Activated CD8-positive, alpha-beta T cell treated with anti-CD3 and anti-CD28 coated beads for 36 hours (primary cell): ENCODE data around the gene GLT6D1. TPM values are rescaled to one million over a fixed set of nuclear protein-coding genes. Genes with fewer than 3 reads are reported as not detected.

Source experiments
- ATAC-seq: fragments of 200-7000 bp; cut with Tn5 transposase; one replicate; pipeline ENCODE4 v1.10.0; 2021; ENCODE audit warnings: mild to moderate bottlenecking, moderate library complexity
- CTCF ChIA-PET: fragments of 350-600 bp; sonication (Branson Sonifier 250); formaldehyde crosslinking; loops from one replicate; lab custom pipeline; 2021; ENCODE audit warnings: antibody characterized with exemption; lab: Charles Lee
- POLR2A ChIA-PET: fragments of 350-600 bp; sonication (Branson Sonifier 250); formaldehyde crosslinking; loops from one replicate; lab custom pipeline; 2021; ENCODE audit warnings: antibody characterized with exemption; lab: Charles Lee
- DNase-seq: peaks from one replicate; pipeline ENCODE4 v3.0.0-alpha.2; 2020
- H3K27ac Mint-ChIP-seq: one replicate; pipeline ENCODE4 v1.8.0; 2021; ENCODE audit warnings: mild to moderate bottlenecking, mixed read lengths
- H3K27me3 Mint-ChIP-seq: one replicate; pipeline ENCODE4 v1.8.0; 2021; ENCODE audit warnings: mixed read lengths
- H3K36me3 Mint-ChIP-seq: one replicate; pipeline ENCODE4 v1.8.0; 2021; ENCODE audit warnings: low read depth, mixed read lengths
- H3K4me1 Mint-ChIP-seq: one replicate; pipeline ENCODE4 v1.8.0; 2021; ENCODE audit warnings: low read depth, mixed read lengths
- H3K4me3 Mint-ChIP-seq: one replicate; pipeline ENCODE4 v1.8.0; 2021; ENCODE audit warnings: mild to moderate bottlenecking, moderate library complexity, mixed read lengths
- H3K9me3 Mint-ChIP-seq: one replicate; pipeline ENCODE4 v1.8.0; 2021; ENCODE audit warnings: mixed read lengths
- CTCF ChIP-seq: fragments of 200-600 bp; IDR thresholded peaks from one replicate; pipeline ENCODE4 v1.8.0; 2022; ENCODE audit warnings: antibody characterized with exemption, mild to moderate bottlenecking
- intact Hi-C: fragments of 100-400 bp; cut with micrococcal nuclease; formaldehyde crosslinking; loops from one replicate; pipeline ENCODE4 v1.10.0; 2022
- total RNA-seq, 2 experiments: library from RNA; stranded (reverse); gene quantifications; one replicate each; pipeline ENCODE4 v1.2.3, GENCODE V29; 2021

Gene GLT6D1
- total RNA-seq, 2 experiments from 2014 or later: not detected

DNA sequence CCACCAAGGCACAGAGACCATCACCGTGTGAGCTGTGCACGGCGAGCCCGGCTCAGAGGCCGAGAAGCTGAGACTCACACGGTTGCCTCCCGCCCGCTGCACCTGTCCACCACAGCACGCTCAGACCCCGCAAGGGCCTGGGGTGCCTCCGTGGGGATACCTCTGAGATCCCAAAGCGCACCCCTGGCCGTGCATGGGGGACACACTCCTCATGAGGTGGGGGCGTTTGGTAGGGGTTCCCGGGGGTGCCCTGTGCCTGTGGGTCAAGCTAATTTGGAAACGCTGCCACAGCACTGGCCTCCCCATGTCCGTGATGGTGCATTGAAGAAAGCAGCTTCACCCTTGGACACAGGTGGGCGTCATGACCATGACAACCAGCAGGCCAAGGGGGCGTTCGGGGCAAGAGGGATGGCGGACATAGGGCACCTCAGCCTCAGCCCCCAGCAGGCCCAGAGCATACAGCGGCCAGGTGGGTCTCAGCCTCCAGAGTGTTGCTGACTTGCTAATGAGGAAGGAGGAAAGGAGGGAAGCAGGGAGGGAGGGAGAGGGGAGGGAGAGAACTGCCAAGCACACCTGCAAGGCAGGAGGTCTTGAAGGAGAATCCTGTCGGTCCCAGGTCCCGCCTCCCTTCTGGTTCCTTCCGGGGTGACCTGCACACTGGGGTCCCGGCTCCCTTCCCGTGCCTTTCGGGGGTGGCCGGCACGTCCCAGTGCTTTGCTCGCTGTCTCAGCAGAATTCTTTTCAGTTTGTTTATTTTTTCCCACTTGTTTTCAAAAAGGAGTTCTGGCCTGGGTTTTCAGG lies 34.7 kb downstream of the GLT6D1 start:
- intact Hi-C loops: no loop called here
- DNase-seq (no peak), ATAC-seq (no peak)
- H3K27ac Mint-ChIP-seq: no peak overlapping the region
- no peaks in the 10 kb centered on the region for H3K36me3 Mint-ChIP-seq
- H3K4me3 Mint-ChIP-seq: no peak overlapping the region
- POLR2A ChIA-PET: no interaction called here
- no peak for TF ChIP-seq CTCF
- CTCF ChIA-PET: interaction anchor here (1.4 kb wide), 1 partner anchor 22 kb away, joined by 3 read pairs; no protein-coding TSS in a partner anchor
- no peaks in the 10 kb centered on the region for H3K4me1 Mint-ChIP-seq
- peaks cover 5% of the 10 kb centered on the region for H3K27me3 Mint-ChIP-seq
- H3K9me3 Mint-ChIP-seq: no peaks in the 10 kb centered on the region

DNA sequence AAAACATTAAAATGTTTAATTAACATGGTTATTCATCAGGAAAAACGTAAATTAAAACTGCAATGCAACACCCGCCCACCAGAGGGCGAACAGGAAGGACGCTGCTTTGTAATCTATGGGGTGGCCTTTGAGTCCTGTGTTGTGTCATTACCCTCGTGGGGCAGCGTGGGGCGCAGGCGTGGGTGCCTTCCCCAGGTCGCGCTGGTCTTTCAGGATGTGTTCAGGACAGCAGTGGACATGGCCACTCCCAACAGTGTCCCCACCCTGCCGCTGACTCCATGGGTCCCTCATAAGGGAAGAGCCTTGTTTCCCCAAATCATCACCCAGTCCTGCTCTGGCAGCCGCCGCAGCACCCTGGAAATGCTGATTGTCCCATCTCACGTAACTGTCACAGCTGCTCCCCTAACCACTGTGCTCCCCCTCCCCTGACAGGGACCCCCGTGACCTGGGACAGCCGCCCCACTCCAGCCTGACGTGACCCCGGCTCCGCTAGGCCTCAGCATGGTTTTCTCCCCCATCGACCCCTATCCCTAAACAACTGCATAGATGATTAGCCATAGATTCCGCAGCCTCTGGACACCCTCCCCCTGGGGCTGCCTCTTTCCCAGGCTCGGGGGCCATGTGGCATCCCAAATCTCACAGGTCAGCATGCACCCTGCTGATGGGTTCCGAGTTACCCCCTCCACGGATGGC lies 36.4 kb downstream of the GLT6D1 start:
- Mint-ChIP-seq H3K4me1 (no peaks in the 10 kb centered on the region), H3K36me3 (no peaks in the 10 kb centered on the region), H3K9me3 (no peaks in the 10 kb centered on the region), H3K27me3 (peaks cover 8% of the 10 kb centered on the region), H3K27ac (no peak overlapping the region), H3K4me3 (no peak overlapping the region)
- ChIA-PET POLR2A (no interaction called here), CTCF (interaction anchor here (0.8 to 1.6 kb wide), 8 partner anchors 17 to 223 kb away, joined by 3 to 4 read pairs (median 3); no protein-coding TSS in a partner anchor)
- peak; percentile 84 for TF ChIP-seq CTCF
- intact Hi-C loops: no loop called here
- ATAC-seq (peak; percentile 64), DNase-seq (peak; percentile 73)

DNA sequence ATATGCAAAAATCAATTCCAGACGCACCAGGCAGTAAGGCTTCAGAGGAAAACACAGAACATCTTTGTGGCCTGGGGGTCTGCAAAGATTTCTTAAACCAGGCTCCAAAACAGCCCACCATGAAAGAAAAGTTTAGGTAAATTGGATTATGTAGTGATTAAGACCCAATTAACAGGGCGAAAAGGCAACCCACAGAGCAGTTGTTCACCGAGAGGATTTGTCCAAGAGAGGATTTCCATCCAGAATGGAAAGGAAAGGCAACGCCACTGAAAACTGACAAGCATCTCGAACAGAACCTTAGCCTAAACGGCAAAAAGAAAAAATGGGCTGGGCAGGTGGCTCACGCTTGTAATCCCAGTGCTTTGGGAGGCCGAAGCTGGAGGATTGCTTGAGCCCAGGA lies 37.4 kb downstream of the GLT6D1 start:
- Mint-ChIP-seq H3K27me3 (peaks cover 11% of the 10 kb centered on the region), H3K27ac (no peak overlapping the region), H3K4me3 (no peak overlapping the region), H3K4me1 (no peaks in the 10 kb centered on the region), H3K9me3 (no peaks in the 10 kb centered on the region), H3K36me3 (no peaks in the 10 kb centered on the region)
- intact Hi-C loops: no loop called here
- POLR2A ChIA-PET: no interaction called here
- ATAC-seq: no peak
- DNase-seq: no peak
- CTCF ChIA-PET: interaction anchor here (1.2 to 1.6 kb wide), 2 partner anchors 16 to 224 kb away, joined by 3 read pairs; no protein-coding TSS in a partner anchor
- TF ChIP-seq CTCF: no peak

DNA sequence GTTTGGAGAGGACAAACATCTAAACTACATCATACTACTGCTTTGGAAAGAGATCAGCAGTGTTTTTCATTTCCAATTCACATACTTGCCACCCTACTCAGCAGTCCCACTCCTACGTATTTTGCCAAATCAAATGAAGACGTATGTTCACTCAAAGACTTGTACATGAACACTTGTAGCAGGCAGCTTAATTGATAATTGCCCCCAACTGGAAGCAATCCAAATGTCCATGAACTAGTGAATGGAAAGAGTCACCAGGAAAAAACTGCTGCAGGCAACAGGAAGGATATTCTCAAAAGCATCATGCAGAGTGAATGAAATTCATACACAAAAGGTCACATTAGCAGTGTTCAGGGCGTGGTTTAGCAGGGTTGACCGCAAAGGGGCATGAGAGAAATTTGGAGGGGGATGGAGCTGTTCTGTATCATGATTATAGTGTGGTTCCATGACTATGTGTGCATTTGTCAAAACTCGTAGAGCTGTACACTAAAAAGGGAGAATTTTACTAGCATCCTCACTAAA lies 39.0 kb downstream of the GLT6D1 start:
- TF ChIP-seq CTCF: no peak
- ChIA-PET POLR2A (no interaction called here), CTCF (interaction anchor here (1.2 kb wide), 1 partner anchor 27 kb away, joined by 3 read pairs; no protein-coding TSS in a partner anchor)
- no peaks in the 10 kb centered on the region for H3K9me3 Mint-ChIP-seq
- no peak overlapping the region for H3K4me3 Mint-ChIP-seq
- DNase-seq (no peak), ATAC-seq (no peak)
- intact Hi-C loops: no loop called here
- no peak overlapping the region for H3K27ac Mint-ChIP-seq
- H3K27me3 Mint-ChIP-seq: peaks cover 11% of the 10 kb centered on the region
- H3K36me3 Mint-ChIP-seq: no peaks in the 10 kb centered on the region
- H3K4me1 Mint-ChIP-seq: no peaks in the 10 kb centered on the region
